OCI-LY1 (cell line): ENCODE data around the gene BPIFA3.

Source experiments
- H2AFZ ChIP-seq: fragments of 200-600 bp; sonication (generic), shearing (Covaris generic); 2 replicates; pipeline ENCODE4 v1.6.0; 2014; ENCODE audit warnings: antibody characterized with exemption, mild to moderate bottlenecking, low read length
- H3F3A ChIP-seq: fragments of 200-600 bp; sonication (generic), shearing (Covaris generic); 2 replicates; pipeline ENCODE4 v1.6.0; 2014; ENCODE audit warnings: mild to moderate bottlenecking, antibody characterized with exemption, low read length, moderate library complexity; ENCODE audit not compliant: insufficient read depth
- H3K27ac ChIP-seq: fragments of 200-600 bp; sonication (generic); 2 replicates; pipeline ENCODE4 v1.5.1; 2014; ENCODE audit warnings: low read length, mixed run types, mild to moderate bottlenecking, low read depth; ENCODE audit not compliant: poor library complexity, severe bottlenecking
- H3K27me3 ChIP-seq: fragments of 200-600 bp; sonication (generic); 2 replicates; pipeline ENCODE4 v1.6.0; 2014; ENCODE audit warnings: antibody characterized with exemption, mild to moderate bottlenecking, low read length, moderate library complexity; ENCODE audit not compliant: insufficient read depth
- H3K36me3 ChIP-seq: fragments of 200-600 bp; sonication (generic); 2 replicates; pipeline ENCODE4 v1.6.1; 2014; ENCODE audit warnings: mild to moderate bottlenecking, antibody characterized with exemption, low read length, moderate library complexity, mixed read lengths; ENCODE audit not compliant: insufficient read depth
- H3K4me1 ChIP-seq: fragments of 200-600 bp; sonication (generic); 2 replicates; pipeline ENCODE4 v1.5.1; 2014; ENCODE audit warnings: mild to moderate bottlenecking, low read length, moderate library complexity; ENCODE audit not compliant: insufficient read depth, severe bottlenecking
- H3K4me2 ChIP-seq: fragments of 200-600 bp; sonication (generic), shearing (Covaris generic); 2 replicates; pipeline ENCODE4 v1.6.1; 2014; ENCODE audit warnings: low read length
- H3K4me3 ChIP-seq: fragments of 200-600 bp; sonication (generic); 2 replicates; pipeline ENCODE4 v1.5.1; 2014; ENCODE audit warnings: low read length, low read depth, mild to moderate bottlenecking, mixed read lengths; ENCODE audit not compliant: poor library complexity, severe bottlenecking
- H3K79me2 ChIP-seq: fragments of 200-600 bp; shearing (Covaris generic); 2 replicates; pipeline ENCODE4 v1.6.1; 2016; ENCODE audit warnings: mixed run types, low read length, mixed read lengths; ENCODE audit not compliant: insufficient read depth
- H3K9ac ChIP-seq: fragments of 200-600 bp; sonication (generic), shearing (Covaris generic); 2 replicates; pipeline ENCODE4 v1.6.1; 2014; ENCODE audit warnings: mild to moderate bottlenecking, low read length, mixed read lengths
- H3K9me2 ChIP-seq: fragments of 200-600 bp; sonication (generic), shearing (Covaris generic); 2 replicates; pipeline ENCODE4 v1.6.1; 2014; ENCODE audit warnings: low read depth, mild to moderate bottlenecking, low read length, mixed read lengths
- H3K9me3 ChIP-seq: fragments of 200-600 bp; shearing (Covaris generic); 2 replicates; pipeline ENCODE4 v1.6.1; 2014; ENCODE audit warnings: low read length, mixed read lengths
- H4K20me1 ChIP-seq: fragments of 200-600 bp; sonication (generic), shearing (Covaris generic); 2 replicates; pipeline ENCODE4 v1.6.0; 2016; ENCODE audit warnings: mild to moderate bottlenecking, low read length; ENCODE audit not compliant: insufficient read depth
- CTCF ChIP-seq: fragments of 200-600 bp; sonication (generic), shearing (Covaris generic); IDR thresholded peaks from 2 replicates; pipeline ENCODE4 v1.5.1; 2017; ENCODE audit warnings: mild to moderate bottlenecking, antibody characterized with exemption, low read length, moderate library complexity, mixed read lengths
- EZH2 ChIP-seq: fragments of 200-600 bp; sonication (generic), shearing (Covaris generic); IDR thresholded peaks from 2 replicates; pipeline ENCODE4 v1.8.0; 2017; ENCODE audit warnings: borderline replicate concordance, mixed run types, mild to moderate bottlenecking, antibody characterized with exemption, low read length, moderate library complexity, mixed read lengths

BPIFA3 gene

DNA sequence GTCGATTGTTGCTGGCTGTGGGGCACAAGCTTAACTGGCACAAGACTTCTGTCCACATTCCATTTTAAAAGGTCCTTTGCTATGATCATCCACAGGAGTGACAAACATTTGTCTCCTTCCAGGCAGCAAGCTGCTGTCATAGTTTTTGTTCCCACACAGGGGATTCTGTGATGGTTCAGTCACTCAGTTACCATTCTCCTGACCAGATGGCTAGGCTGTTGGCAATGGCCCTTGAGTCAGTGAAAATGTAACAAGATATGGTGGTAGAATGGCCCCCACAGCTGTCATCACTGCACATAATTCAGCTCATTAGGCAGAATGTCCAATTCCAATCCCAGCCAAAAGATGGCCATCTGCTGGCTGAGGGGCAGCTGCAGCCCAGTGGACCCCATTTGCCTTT is 32.3 kb downstream of the BPIFA3 start:
- H3F3A ChIP-seq = no peaks in the 10 kb centered on the region
- no peaks in the 10 kb centered on the region for H3K27me3 ChIP-seq
- H3K9ac ChIP-seq = no peak overlapping the region
- no peaks in the 10 kb centered on the region for H3K79me2 ChIP-seq
- H2AFZ ChIP-seq = no peak overlapping the region
- no peak overlapping the region for H3K27ac ChIP-seq
- TF ChIP-seq EZH2 (no peak), CTCF (no peak)
- H3K9me3 ChIP-seq = no peaks in the 10 kb centered on the region
- no peaks in the 10 kb centered on the region for H3K9me2 ChIP-seq
- H3K4me2 ChIP-seq = no peak overlapping the region
- H3K4me3 ChIP-seq = no peak overlapping the region
- H3K36me3 ChIP-seq = no peaks in the 10 kb centered on the region
- H3K4me1 ChIP-seq = no peaks in the 10 kb centered on the region
- no peaks in the 10 kb centered on the region for H4K20me1 ChIP-seq

GRCh38 chr20:33250666-33251065 is 33.5 kb downstream of the BPIFA3 start:
- no peak overlapping the region for H3K4me2 ChIP-seq
- no peaks in the 10 kb centered on the region for H3K9me2 ChIP-seq
- no peaks in the 10 kb centered on the region for H3K79me2 ChIP-seq
- TF ChIP-seq CTCF (no peak), EZH2 (no peak)
- no peaks in the 10 kb centered on the region for H3K4me1 ChIP-seq
- no peak overlapping the region for H3K4me3 ChIP-seq
- H3F3A ChIP-seq = no peaks in the 10 kb centered on the region
- no peaks in the 10 kb centered on the region for H4K20me1 ChIP-seq
- H3K27ac ChIP-seq = no peak overlapping the region
- no peaks in the 10 kb centered on the region for H3K27me3 ChIP-seq
- no peaks in the 10 kb centered on the region for H3K9me3 ChIP-seq
- H3K36me3 ChIP-seq = no peaks in the 10 kb centered on the region
- no peak overlapping the region for H3K9ac ChIP-seq
- H2AFZ ChIP-seq = no peak overlapping the region

DNA sequence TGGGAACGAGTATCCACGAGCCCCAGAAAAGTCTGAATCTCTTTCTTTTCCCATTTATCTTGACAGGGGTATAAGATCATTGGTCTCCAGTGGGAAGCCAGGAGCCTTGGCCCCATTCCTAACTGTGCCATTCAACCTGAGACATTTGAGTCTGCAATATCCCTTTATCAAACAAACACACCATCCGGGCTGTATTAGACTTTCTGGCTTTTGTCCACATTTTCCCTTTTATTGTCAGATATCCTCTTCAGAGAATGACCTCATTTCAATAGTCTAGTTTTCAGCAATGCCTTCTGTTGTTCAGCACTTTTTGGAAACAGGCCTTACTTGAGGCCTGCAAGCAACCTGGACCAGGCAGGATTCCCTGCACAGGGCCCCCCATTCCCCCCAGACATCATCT is 34.3 kb downstream of the BPIFA3 start:
- Histone ChIP-seq H3K4me1 (no peaks in the 10 kb centered on the region), H3K4me2 (no peak overlapping the region), H3K9ac (no peak overlapping the region), H3K27ac (no peak overlapping the region), H2AFZ (no peak overlapping the region), H3K79me2 (no peaks in the 10 kb centered on the region), H3K36me3 (no peaks in the 10 kb centered on the region), H3F3A (no peaks in the 10 kb centered on the region), H4K20me1 (no peaks in the 10 kb centered on the region), H3K4me3 (no peak overlapping the region), H3K9me2 (no peaks in the 10 kb centered on the region), H3K27me3 (no peaks in the 10 kb centered on the region), H3K9me3 (no peaks in the 10 kb centered on the region)
- TF ChIP-seq EZH2 = no peak
- TF ChIP-seq CTCF = no peak
